ENCODE data around the gene BAZ2B.

The BAZ2B gene

DNA sequence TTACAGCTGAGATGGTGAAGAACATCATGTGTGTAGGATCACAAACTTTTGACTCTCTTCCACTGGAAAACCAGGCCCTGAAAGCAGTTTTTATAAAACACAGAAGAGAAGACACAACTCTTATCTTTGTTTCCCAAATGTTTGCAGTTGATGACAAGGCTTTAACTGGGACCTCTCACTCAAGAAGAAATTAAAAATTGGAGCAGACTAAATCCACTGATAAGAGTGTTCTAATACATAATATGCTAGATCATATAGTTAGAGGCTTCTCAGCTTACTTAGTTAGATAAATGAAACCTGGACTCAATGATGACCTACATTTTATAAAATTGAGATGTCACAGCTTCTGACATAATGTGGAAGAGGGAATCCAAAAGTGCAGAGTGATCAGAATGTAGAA lies 171.6 kb downstream of the BAZ2B start:
- no peak overlapping the region for H3K14ac ChIP-seq (ENCODE audit: low read length)
- H3K4me1 ChIP-seq (ENCODE audit: control insufficient read depth in 1 of 2, insufficient read depth in 2 of 2, low read length in 2 of 2) = no peaks in the 10 kb centered on the region
- no peak overlapping the region for H3K4ac ChIP-seq (ENCODE audit: low read depth, low read length)
- no peak overlapping the region for H3K9ac ChIP-seq (ENCODE audit: low read length)
- no peak overlapping the region for H4K12ac ChIP-seq (ENCODE audit: low read depth, low read length)
- no peak overlapping the region for H2AK5ac ChIP-seq (ENCODE audit: low read length)
- no peaks in the 10 kb centered on the region for H3K27me3 ChIP-seq (ENCODE audit: insufficient read depth, low read length)
- no peak overlapping the region for H3K27ac ChIP-seq (ENCODE audit: low read depth, low read length)
- DNase-seq = no peak
- no peak overlapping the region for H4K91ac ChIP-seq (ENCODE audit: low read depth, low read length)
- no peaks in the 10 kb centered on the region for H3K79me2 ChIP-seq (ENCODE audit: control insufficient read depth, insufficient read depth, low read length, poor library complexity)
- H3K79me1 ChIP-seq (ENCODE audit: low read length) = no peaks in the 10 kb centered on the region
- no peak overlapping the region for H2BK120ac ChIP-seq (ENCODE audit: insufficient read depth, low read length, poor library complexity)
- H3K23ac ChIP-seq (ENCODE audit: low read length) = no peak overlapping the region
- H3K4me3 ChIP-seq (ENCODE audit: low read depth, low read length) = no peak overlapping the region
- peaks cover 5 to 13% of the 10 kb centered on the region in 2 experiments for H3K36me3 ChIP-seq (ENCODE audit: control insufficient read depth in 1 of 2, insufficient read depth in 2 of 2, low read length in 2 of 2)
- no peak overlapping the region for H4K8ac ChIP-seq (ENCODE audit: low read depth, low read length)
- no peak overlapping the region for H2BK5ac ChIP-seq (ENCODE audit: low read depth, low read length, poor library complexity)
- no peaks in the 10 kb centered on the region for H3K9me3 ChIP-seq (ENCODE audit: insufficient read depth, low read depth, low read length)
- no peak overlapping the region for H3K4me2 ChIP-seq (ENCODE audit: low read length)
- H2AFZ ChIP-seq (ENCODE audit: insufficient read depth, low read length, poor library complexity) = no peak overlapping the region
- no peak overlapping the region for H2BK12ac ChIP-seq (ENCODE audit: low read length)
- H3K18ac ChIP-seq (ENCODE audit: low read length) = no peak overlapping the region

DNA sequence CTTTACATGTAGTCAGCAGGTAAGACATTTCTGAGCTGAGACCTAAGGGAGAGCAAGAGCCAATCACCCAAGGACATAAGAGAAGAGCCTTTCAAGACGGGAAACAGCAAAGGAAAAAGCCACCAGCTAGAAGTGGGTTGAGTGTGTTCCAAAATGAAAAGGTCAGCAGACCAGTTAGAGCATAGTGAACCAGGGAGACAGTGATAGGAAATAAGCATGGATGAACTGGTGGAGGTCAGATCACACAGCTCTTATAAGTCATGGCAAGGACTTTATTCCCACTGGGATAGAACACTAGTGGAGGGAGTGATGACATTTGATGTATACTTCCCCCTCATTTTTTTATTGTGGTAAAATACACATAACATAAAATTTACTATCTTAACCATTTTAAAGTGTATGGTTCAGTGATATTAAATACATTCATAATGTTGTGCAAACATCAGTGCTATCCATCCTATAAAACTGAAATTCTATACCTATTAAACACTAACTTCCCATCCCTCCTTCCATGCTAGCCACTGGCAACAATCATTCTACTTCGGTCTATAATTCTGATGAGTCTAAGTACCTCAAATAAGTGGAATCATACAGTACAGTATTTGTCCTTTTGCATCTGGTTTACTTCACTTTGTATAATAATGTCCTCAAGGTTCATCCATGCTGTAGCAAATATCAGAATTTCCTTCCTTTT lies 174.0 kb downstream of the BAZ2B start:
- no peak overlapping the region for H3K9ac ChIP-seq (ENCODE audit: low read length)
- peaks cover 8 to 17% of the 10 kb centered on the region in 2 experiments for H3K36me3 ChIP-seq (ENCODE audit: control insufficient read depth in 1 of 2, insufficient read depth in 2 of 2, low read length in 2 of 2)
- H4K12ac ChIP-seq (ENCODE audit: low read depth, low read length) = no peak overlapping the region
- no peak overlapping the region for H3K14ac ChIP-seq (ENCODE audit: low read length)
- H3K18ac ChIP-seq (ENCODE audit: low read length) = no peak overlapping the region
- H3K4me1 ChIP-seq (ENCODE audit: control insufficient read depth in 1 of 2, insufficient read depth in 2 of 2, low read length in 2 of 2) = no peaks in the 10 kb centered on the region
- H4K8ac ChIP-seq (ENCODE audit: low read depth, low read length) = no peak overlapping the region
- no peaks in the 10 kb centered on the region for H3K27me3 ChIP-seq (ENCODE audit: insufficient read depth, low read length)
- no peak overlapping the region for H3K4me3 ChIP-seq (ENCODE audit: low read depth, low read length)
- no peak overlapping the region for H3K23ac ChIP-seq (ENCODE audit: low read length)
- no peaks in the 10 kb centered on the region for H3K9me3 ChIP-seq (ENCODE audit: insufficient read depth, low read depth, low read length)
- DNase-seq = no peak
- H3K79me1 ChIP-seq (ENCODE audit: low read length) = no peaks in the 10 kb centered on the region
- no peaks in the 10 kb centered on the region for H3K79me2 ChIP-seq (ENCODE audit: control insufficient read depth, insufficient read depth, low read length, poor library complexity)
- no CpG with 5 or more reads among the region's 2 CpGs for WGBS (ENCODE audit: extremely low coverage, insufficient coverage, insufficient read length)
- no peak overlapping the region for H2BK5ac ChIP-seq (ENCODE audit: low read depth, low read length, poor library complexity)
- no peak overlapping the region for H3K27ac ChIP-seq (ENCODE audit: low read depth, low read length)
- H3K4me2 ChIP-seq (ENCODE audit: low read length) = no peak overlapping the region
- H3K4ac ChIP-seq (ENCODE audit: low read depth, low read length) = no peak overlapping the region
- H4K91ac ChIP-seq (ENCODE audit: low read depth, low read length) = no peak overlapping the region
- H2BK120ac ChIP-seq (ENCODE audit: insufficient read depth, low read length, poor library complexity) = no peak overlapping the region
- H2AFZ ChIP-seq (ENCODE audit: insufficient read depth, low read length, poor library complexity) = no peak overlapping the region
- no peak overlapping the region for H2BK12ac ChIP-seq (ENCODE audit: low read length)
- no peak overlapping the region for H2AK5ac ChIP-seq (ENCODE audit: low read length)

DNA sequence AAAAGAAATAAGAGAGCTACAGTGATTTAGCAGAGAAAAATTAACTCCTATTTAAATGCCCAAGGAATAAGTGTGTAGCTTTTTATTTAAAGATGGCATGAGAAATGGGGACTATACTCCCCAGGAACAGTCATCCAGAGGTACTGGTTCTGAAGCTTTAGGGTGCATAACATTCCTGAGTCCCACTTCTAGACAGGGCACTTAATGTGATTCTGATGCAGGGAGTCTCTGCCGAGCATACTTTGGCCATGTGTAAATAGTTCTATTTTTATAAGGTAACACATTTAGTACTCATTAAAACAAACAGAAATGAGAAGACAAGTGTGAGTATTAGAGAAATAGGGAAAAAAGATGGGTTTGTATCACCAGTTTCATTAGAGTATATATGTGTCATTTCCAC lies 175.2 kb downstream of the BAZ2B start:
- no peaks in the 10 kb centered on the region for H3K4me1 ChIP-seq (ENCODE audit: control insufficient read depth in 1 of 2, insufficient read depth in 2 of 2, low read length in 2 of 2)
- peaks cover 8 to 17% of the 10 kb centered on the region in 2 experiments for H3K36me3 ChIP-seq (ENCODE audit: control insufficient read depth in 1 of 2, insufficient read depth in 2 of 2, low read length in 2 of 2)
- H3K79me2 ChIP-seq (ENCODE audit: control insufficient read depth, insufficient read depth, low read length, poor library complexity) = no peaks in the 10 kb centered on the region
- no peak overlapping the region for H3K27ac ChIP-seq (ENCODE audit: low read depth, low read length)
- no peak overlapping the region for H4K12ac ChIP-seq (ENCODE audit: low read depth, low read length)
- H2AK5ac ChIP-seq (ENCODE audit: low read length) = no peak overlapping the region
- no peak overlapping the region for H4K91ac ChIP-seq (ENCODE audit: low read depth, low read length)
- WGBS (ENCODE audit: extremely low coverage, insufficient coverage, insufficient read length) = no CpG with 5 or more reads among the region's 1 CpG
- no peak overlapping the region for H2AFZ ChIP-seq (ENCODE audit: insufficient read depth, low read length, poor library complexity)
- H3K9ac ChIP-seq (ENCODE audit: low read length) = no peak overlapping the region
- no peak overlapping the region for H2BK12ac ChIP-seq (ENCODE audit: low read length)
- no peak overlapping the region for H2BK5ac ChIP-seq (ENCODE audit: low read depth, low read length, poor library complexity)
- H2BK120ac ChIP-seq (ENCODE audit: insufficient read depth, low read length, poor library complexity) = no peak overlapping the region
- no peak overlapping the region for H3K4me2 ChIP-seq (ENCODE audit: low read length)
- no peak overlapping the region for H3K23ac ChIP-seq (ENCODE audit: low read length)
- no peaks in the 10 kb centered on the region for H3K79me1 ChIP-seq (ENCODE audit: low read length)
- no peak overlapping the region for H3K4me3 ChIP-seq (ENCODE audit: low read depth, low read length)
- no peak overlapping the region for H3K4ac ChIP-seq (ENCODE audit: low read depth, low read length)
- H3K9me3 ChIP-seq (ENCODE audit: insufficient read depth, low read depth, low read length) = no peaks in the 10 kb centered on the region
- no peaks in the 10 kb centered on the region for H3K27me3 ChIP-seq (ENCODE audit: insufficient read depth, low read length)
- no peak overlapping the region for H3K14ac ChIP-seq (ENCODE audit: low read length)
- H4K8ac ChIP-seq (ENCODE audit: low read depth, low read length) = no peak overlapping the region
- no peak overlapping the region for H3K18ac ChIP-seq (ENCODE audit: low read length)
- DNase-seq = no peak

DNA sequence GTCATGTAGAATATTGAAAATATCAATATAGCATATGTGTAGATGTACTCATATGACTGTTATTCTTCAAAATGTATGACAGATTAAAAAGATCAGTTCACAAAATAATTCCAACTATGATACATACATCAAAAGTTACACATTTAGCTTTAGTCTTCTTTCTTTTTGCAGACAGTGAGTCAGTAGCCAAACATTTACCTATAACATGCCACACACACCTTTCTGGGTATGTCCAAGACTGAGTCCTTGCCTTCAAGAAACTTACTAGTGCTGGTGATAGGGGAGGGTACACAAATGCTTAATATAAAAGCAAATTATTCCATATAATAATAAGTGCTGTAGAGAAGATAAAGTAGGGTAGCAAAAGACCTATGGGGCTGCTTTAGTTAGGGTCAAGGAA lies 176.9 kb downstream of the BAZ2B start:
- Histone ChIP-seq H2BK12ac (ENCODE audit: low read length) (no peak overlapping the region), H4K91ac (ENCODE audit: low read depth, low read length) (no peak overlapping the region), H3K14ac (ENCODE audit: low read length) (no peak overlapping the region), H2AK5ac (ENCODE audit: low read length) (no peak overlapping the region), H3K9me3 (ENCODE audit: insufficient read depth, low read depth, low read length) (no peaks in the 10 kb centered on the region), H3K23ac (ENCODE audit: low read length) (no peak overlapping the region), H3K4me1 (ENCODE audit: control insufficient read depth in 1 of 2, insufficient read depth in 2 of 2, low read length in 2 of 2) (no peaks in the 10 kb centered on the region), H3K79me2 (ENCODE audit: control insufficient read depth, insufficient read depth, low read length, poor library complexity) (no peaks in the 10 kb centered on the region), H4K8ac (ENCODE audit: low read depth, low read length) (no peak overlapping the region), H3K4me3 (ENCODE audit: low read depth, low read length) (no peak overlapping the region), H3K27ac (ENCODE audit: low read depth, low read length) (no peak overlapping the region), H4K12ac (ENCODE audit: low read depth, low read length) (no peak overlapping the region), H3K4me2 (ENCODE audit: low read length) (no peak overlapping the region), H3K27me3 (ENCODE audit: insufficient read depth, low read length) (no peaks in the 10 kb centered on the region), H2BK5ac (ENCODE audit: low read depth, low read length, poor library complexity) (no peak overlapping the region), H2AFZ (ENCODE audit: insufficient read depth, low read length, poor library complexity) (no peak overlapping the region), H3K79me1 (ENCODE audit: low read length) (no peaks in the 10 kb centered on the region), H2BK120ac (ENCODE audit: insufficient read depth, low read length, poor library complexity) (no peak overlapping the region), H3K9ac (ENCODE audit: low read length) (no peak overlapping the region), H3K36me3 (ENCODE audit: control insufficient read depth in 1 of 2, insufficient read depth in 2 of 2, low read length in 2 of 2) (peaks cover 3 to 10% of the 10 kb centered on the region in 2 experiments), H3K4ac (ENCODE audit: low read depth, low read length) (no peak overlapping the region), H3K18ac (ENCODE audit: low read length) (no peak overlapping the region)
- DNase-seq = peak in 1 of 2 donors; percentile 42

Measured in trophoblast cell (in vitro differentiated cells and primary cell).